GM13977 (cell line): ENCODE measurements around the gene CSHL1.
A peak's percentile ranks its signal among the peaks of the same experiment; 100 is the strongest.
"Not testable (repeated sequence)": the region's sequence is repeated elsewhere in the genome, so short reads cannot be mapped to it uniquely, and the experiment has no call there.

Source experiments
- DNase-seq: peaks from one replicate; pipeline ENCODE4 v3.0.0; 2012; ENCODE audit warnings: low spot score
- CTCF ChIP-seq: IDR thresholded peaks from 2 replicates; pipeline ENCODE4 v1.5.1; 2012; ENCODE audit warnings: mild to moderate bottlenecking, control low read depth; ENCODE audit not compliant: insufficient read depth; ENCODE audit errors: extremely low read depth, missing control alignments
- in situ Hi-C: fragments of 300-500 bp; cut with MboI; formaldehyde crosslinking; loops from one replicate; pipeline ENCODE4 v1.12.0; 2022; ENCODE audit warnings: low sequenced_read_pairs, low pct_unique_long_range_greater_than_20kb, mixed read lengths, inconsistent platforms; ENCODE audit not compliant: unreplicated experiment

The CSHL1 gene

GRCh38 chr17:63919311-63919723, 8.3 kb upstream of the CSHL1 start:
- peak; percentile 81 for DNase-seq
- TF ChIP-seq CTCF: peak; percentile 96
- in situ Hi-C loops: loop anchor here (10.0 to 25.0 kb wide), 3 partner anchors 95 to 368 kb away; partner anchors contain the start of gene ERN1

- in situ Hi-C loops: loop anchor here (10.0 to 25.0 kb wide), 3 partner anchors 96 to 368 kb away; partner anchors contain the start of gene ERN1
- DNase-seq: not testable (repeated sequence)
These were observed 7.8 kb upstream of the CSHL1 start, which contains the start of gene GH1 for GRCh38 chr17:63918789-63919305. TSS of gene GH1 (minus strand) at chr17:63918839. CDS start at chr17:63918776, 63 bp downstream.

- in situ Hi-C loops: loop anchor here (10.0 to 25.0 kb wide), 3 partner anchors 96 to 369 kb away; partner anchors contain the start of gene ERN1
- TF ChIP-seq CTCF: no peak
- no peak for DNase-seq
These were observed 7.2 kb upstream of the CSHL1 start for GRCh38 chr17:63918305-63918704.

- in situ Hi-C loops: loop anchor here (10.0 to 25.0 kb wide), 3 partner anchors 97 to 370 kb away; partner anchors contain the start of gene ERN1
- TF ChIP-seq CTCF: no peak
- DNase-seq: no peak
These were observed 6.6 kb upstream of the CSHL1 start for GRCh38 chr17:63917646-63918045.

- in situ Hi-C loops: loop anchor here (10.0 to 25.0 kb wide), 3 partner anchors 98 to 370 kb away; partner anchors contain the start of gene ERN1
- not testable (repeated sequence) for DNase-seq
These were observed 6.1 kb upstream of the CSHL1 start for GRCh38 chr17:63917206-63917605.

GRCh38 chr17:63916566-63917185, 5.6 kb upstream of the CSHL1 start:
- TF ChIP-seq CTCF: no peak
- in situ Hi-C loops: loop anchor here (10.0 to 25.0 kb wide), 3 partner anchors 98 to 371 kb away; partner anchors contain the start of gene ERN1
- no peak for DNase-seq

- in situ Hi-C loops: loop anchor here (10.0 to 25.0 kb wide), 3 partner anchors 99 to 372 kb away; partner anchors contain the start of gene ERN1
- not testable (repeated sequence) for DNase-seq
These were observed 4.7 kb upstream of the CSHL1 start for GRCh38 chr17:63915753-63916152.

GRCh38 chr17:63914471-63914870, 3.4 kb upstream of the CSHL1 start:
- TF ChIP-seq CTCF: no peak
- in situ Hi-C loops: loop anchor here (10.0 to 25.0 kb wide), 3 partner anchors 100 to 373 kb away; partner anchors contain the start of gene ERN1

More at GRCh38 chr17:63914471-63914870, 3.4 kb upstream of the CSHL1 start:
- no peak for DNase-seq
